Ishikawa (cell line): Measurements from ENCODE around the gene FRMPD2.

Experiments used
- CEBPB ChIP-seq: IDR thresholded peaks from 2 replicates; pipeline ENCODE4 v1.6.1; 2012
- EP300 ChIP-seq: IDR thresholded peaks from 2 replicates; pipeline ENCODE4 v1.6.1; 2012; ENCODE audit warnings: borderline replicate concordance
- TEAD4 ChIP-seq: IDR thresholded peaks from 2 replicates; pipeline ENCODE4 v1.6.1; 2012

- no peak for TF ChIP-seq CEBPB
- no peak for TF ChIP-seq EP300
- TF ChIP-seq TEAD4 = no peak
Measured at GRCh38 chr10:48255722-48256121, 18.8 kb downstream of the FRMPD2 start.
